COR-L47 (cell line): Measurements from ENCODE around the gene FLNC.

Source experiments
- DNase-seq: peaks from one replicate; lab custom pipeline; 2025; lab: John Stamatoyannopoulos, UW

FLNC gene

DNA sequence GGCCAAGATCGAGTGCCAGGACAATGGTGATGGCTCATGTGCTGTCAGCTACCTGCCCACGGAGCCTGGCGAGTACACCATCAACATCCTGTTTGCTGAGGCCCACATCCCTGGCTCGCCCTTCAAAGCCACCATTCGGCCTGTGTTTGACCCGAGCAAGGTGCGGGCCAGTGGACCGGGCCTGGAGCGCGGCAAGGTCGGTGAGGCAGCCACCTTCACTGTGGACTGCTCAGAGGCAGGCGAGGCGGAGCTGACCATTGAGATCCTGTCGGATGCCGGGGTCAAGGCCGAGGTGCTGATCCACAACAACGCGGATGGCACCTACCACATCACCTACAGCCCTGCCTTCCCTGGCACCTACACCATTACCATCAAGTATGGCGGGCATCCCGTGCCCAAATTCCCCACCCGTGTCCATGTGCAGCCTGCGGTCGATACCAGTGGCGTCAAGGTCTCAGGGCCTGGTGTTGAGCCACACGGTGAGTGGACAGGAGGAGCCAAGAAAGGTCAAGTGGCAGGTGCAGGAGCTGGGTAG is 14.6 kb downstream of the FLNC start:
- no peak for DNase-seq

DNA sequence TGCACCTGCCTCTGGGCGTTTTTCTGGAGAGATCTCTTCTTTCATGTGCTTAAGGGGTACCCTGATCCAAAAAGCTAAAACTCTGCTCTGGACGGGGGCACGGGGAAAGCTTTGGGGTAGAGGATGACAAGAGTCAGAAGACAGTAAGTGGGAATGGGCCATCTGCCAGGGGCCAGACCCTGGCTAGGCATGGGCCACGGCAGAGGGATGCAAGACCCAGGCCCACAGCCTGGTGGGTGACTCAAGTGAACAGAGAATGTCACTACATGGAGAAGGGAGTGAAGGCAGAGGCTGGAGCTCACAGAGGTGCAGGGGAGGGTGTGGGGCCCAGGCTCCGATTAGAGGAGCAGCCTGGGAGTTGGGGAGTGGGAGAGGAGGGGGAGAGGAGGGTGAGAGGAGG is 15.3 kb downstream of the FLNC start:
- no peak for DNase-seq

DNA sequence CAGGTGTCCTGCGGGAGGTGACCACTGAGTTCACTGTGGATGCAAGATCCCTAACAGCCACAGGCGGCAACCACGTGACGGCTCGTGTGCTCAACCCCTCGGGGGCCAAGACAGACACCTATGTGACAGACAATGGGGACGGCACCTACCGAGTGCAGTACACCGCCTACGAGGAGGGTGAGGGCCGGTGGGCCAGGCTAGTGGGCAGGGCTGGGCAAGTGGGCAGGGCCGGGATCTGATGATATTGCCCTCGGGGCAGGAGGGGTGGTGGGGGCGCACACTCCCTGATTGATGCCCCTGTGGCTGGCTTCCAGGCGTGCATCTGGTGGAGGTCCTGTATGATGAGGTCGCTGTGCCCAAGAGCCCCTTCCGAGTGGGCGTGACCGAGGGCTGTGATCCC is 15.8 kb downstream of the FLNC start:
- no peak for DNase-seq

DNA sequence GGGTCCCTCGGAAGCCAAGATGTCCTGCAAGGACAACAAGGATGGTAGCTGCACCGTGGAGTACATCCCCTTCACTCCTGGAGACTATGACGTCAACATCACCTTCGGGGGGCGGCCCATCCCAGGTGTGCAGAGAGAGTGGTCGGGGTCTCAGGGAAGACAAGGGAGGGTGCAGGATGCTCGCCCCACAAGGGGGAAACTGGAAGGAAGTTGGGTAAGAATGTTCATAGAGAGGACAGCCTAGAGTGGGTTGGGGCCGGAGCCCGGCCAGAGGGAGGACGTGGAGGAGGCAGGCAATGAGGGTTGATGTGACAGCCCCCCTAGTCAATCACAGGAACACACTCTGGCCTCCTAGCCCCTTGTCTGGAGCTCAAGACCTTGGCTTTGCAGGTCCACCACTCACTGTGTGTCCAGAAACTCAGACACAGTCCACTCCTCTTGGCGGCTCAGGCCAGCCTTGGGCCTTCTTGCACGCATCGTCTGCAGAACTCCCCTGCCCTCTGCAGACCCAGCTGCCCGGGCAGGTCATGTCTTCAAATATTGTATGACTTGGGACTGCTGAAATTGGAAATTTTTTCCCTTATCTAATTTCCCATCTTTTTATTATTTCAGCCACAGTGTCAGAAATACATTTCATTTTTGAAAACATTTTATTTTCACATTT is 16.7 kb downstream of the FLNC start:
- DNase-seq, result no peak

DNA sequence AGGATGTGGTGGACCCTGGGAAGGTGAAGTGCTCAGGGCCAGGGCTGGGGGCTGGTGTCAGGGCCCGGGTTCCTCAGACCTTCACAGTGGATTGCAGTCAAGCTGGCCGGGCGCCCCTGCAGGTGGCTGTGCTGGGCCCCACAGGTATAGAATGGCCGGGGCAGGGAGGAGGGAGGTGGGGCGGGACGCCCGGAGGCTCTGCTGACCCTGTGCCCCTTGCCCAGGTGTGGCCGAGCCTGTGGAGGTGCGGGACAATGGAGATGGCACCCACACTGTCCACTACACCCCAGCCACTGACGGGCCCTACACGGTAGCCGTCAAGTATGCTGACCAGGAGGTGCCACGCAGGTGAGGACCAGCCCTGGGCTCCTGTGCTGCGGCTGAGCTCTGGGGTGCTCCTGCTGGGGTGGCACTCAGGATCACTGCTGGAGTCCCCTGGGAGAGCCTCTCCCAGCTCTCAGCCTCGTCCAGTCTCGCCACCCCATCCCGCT is 17.6 kb downstream of the FLNC start:
- no peak for DNase-seq

DNA sequence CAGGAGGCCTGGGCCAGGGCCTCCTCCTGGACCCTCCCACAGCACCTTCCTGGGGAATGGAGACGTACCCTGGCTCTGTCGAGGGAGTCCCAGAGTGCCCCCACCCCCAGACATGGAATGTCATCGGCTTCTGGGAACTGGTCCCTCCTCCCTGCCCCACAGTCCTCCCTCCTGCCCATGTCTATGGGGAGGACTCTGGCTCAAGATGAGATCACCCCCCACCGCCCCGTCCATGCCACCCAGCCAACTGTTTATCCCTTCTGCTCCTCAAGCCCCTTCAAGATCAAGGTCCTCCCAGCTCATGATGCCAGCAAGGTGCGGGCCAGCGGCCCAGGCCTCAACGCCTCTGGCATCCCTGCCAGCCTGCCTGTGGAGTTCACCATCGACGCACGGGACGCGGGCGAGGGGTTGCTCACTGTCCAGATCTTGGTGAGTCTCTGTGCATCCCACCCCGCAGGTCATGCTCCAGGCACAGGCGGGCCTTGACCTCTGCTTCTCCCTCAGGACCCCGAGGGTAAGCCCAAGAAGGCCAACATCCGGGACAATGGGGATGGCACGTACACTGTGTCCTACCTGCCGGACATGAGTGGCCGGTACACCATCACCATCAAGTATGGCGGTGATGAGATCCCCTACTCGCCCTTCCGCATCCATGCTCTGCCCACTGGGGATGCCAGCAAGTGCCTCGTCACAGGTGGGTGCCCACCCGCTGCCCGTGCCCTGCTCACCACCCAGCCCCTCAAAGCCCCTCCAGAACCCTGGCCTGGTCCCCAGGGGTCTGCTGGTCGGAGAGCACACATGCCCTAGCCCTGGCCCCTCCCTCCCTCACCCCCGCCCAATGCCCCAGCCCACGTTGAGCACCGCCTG is 18.3 kb downstream of the FLNC start:
- DNase-seq, result no peak

DNA sequence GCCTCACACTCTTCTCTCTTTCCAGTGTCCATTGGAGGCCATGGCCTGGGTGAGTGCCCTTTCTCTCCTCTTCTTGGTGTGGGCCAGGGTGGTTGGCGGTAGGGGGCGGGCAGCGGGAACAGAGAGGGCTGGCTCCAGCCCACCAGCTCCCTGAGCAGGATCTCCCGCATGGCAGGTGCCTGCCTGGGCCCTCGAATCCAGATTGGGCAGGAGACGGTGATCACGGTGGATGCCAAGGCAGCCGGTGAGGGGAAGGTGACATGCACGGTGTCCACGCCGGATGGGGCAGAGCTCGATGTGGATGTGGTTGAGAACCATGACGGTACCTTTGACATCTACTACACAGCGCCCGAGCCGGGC is 18.9 kb downstream of the FLNC start:
- DNase-seq, result no peak

DNA sequence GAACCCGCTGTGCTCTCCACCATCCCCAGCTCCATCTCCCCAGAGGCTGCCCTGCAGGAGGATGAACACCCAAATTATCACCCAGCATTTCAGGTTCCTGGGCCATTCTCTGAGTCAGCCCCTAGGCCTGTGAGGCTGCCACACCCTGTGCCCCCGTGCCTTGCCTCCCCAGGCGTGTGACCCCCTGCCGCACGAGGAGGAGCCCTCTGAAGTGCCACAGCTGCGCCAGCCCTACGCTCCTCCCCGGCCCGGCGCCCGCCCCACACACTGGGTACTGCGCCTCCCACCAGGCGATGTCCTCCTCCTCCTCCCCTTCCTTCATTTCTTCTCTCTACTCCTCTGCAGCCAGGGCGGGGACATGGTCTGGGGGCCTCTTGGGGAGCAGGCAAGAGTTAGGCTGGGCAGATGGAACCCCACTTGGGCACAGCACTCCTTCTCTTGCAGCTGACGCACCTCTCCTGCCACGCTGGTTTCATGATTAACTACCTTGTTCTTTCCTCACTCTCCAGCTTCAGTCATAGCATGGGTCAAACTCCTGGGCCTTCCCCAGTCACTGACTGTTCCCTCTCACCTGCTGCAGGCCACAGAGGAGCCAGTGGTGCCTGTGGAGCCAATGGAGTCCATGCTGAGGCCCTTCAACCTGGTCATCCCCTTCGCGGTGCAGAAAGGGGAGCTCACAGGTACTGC is 19.7 kb downstream of the FLNC start:
- DNase-seq, result no peak

DNA sequence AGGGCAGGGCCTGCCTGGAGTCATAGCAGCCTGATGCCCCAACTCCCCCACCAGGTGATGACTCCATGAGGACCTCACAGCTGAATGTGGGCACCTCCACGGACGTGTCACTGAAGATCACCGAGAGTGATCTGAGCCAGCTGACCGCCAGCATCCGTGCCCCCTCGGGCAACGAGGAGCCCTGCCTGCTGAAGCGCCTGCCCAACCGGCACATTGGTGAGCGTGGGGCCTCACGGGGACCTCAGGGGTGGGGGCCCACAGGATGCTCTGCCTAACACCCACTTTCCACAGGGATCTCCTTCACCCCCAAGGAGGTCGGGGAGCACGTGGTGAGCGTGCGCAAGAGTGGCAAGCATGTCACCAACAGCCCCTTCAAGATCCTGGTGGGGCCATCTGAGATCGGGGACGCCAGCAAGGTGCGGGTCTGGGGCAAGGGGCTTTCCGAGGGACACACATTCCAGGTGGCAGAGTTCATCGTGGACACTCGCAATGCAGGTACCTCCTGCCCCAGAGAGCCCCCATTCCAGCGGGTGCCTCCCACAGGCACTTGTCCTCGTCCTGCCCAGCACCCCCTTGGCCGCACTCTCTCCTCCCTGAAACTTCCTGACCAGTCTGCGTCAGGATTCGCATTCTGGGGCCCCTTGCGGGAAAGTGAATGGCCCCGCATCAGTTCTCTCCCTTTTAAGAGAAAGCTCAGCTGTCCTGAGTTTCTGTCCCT is 22.5 kb downstream of the FLNC start:
- DNase-seq, result no peak

DNA sequence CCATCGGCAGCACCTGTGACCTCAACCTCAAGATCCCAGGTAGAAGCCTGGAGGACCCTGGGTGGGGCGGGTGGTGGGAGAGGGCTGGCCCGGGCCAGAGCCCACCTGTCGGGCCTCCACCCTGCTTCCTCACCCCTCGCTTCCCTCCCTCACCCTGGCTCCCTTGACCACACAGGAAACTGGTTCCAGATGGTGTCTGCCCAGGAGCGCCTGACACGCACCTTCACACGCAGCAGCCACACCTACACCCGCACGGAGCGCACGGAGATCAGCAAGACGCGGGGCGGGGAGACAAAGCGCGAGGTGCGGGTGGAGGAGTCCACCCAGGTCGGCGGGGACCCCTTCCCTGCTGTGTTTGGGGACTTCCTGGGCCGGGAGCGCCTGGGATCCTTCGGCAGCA is 23.6 kb downstream of the FLNC start:
- no peak for DNase-seq

DNA sequence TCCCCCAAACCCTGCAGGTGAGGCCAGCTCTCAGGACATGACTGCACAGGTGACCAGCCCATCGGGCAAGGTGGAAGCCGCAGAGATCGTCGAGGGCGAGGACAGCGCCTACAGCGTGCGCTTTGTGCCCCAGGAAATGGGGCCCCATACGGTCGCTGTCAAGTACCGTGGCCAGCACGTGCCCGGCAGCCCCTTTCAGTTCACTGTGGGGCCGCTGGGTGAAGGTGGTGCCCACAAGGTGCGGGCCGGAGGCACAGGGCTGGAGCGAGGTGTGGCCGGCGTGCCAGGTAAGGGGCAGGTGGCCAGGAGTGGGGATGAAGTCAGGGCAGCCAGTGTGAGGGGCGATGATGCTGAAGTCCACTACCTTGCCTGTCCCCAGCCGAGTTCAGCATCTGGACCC is 24.2 kb downstream of the FLNC start:
- no peak for DNase-seq

DNA sequence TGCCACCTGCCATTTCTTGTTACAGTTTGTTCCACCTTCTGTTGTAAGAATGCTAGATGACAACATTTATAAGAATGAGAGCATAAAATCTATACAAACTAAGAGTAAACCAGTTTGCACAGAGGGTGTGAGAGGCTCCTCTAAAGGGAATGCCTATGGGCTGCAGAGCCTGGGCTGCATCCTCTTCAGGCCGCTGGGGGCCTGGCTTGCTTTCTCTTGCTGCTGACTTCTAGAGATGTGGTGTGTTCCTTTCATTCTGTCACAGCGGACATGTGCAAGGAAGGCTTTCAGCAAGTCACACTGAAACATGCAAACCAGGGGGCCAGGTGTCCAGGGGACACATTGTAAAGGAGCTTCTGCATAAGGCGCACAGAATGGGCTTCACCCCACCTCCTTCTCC is 25.4 kb downstream of the FLNC start:
- DNase-seq, result no peak

DNA sequence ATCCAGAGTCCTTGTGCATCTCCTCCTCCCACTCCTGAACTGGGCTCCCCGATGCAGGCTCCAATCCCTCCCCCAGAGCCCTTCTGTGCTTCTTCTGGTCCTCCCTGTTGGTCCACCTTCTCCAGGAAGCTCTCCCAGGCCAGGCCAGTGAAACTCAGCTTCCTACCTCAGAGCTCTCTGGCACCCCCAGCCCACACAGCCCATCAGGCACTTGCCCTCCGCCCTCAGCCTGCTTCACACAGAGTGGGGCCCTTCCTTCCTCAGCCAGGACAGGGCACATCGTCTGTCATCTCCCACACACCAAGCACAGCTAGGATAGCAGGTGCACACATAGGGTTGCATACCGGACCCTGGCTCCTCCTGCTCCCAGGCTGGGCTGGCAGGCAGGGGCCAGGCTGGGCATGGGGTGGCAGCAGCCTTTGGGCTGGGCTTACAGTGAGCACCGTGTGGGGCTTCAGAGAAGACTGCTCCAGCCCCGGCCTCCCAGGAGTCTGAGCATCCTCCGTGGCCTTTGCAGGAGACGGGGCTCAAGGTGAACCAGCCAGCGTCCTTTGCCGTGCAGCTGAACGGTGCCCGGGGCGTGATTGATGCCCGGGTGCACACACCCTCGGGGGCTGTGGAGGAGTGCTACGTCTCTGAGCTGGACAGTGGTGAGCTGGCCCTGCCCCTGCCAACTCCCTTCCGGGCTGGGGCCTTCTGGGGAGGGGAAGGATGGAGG is 26.0 kb downstream of the FLNC start:
- DNase-seq, result no peak

DNA sequence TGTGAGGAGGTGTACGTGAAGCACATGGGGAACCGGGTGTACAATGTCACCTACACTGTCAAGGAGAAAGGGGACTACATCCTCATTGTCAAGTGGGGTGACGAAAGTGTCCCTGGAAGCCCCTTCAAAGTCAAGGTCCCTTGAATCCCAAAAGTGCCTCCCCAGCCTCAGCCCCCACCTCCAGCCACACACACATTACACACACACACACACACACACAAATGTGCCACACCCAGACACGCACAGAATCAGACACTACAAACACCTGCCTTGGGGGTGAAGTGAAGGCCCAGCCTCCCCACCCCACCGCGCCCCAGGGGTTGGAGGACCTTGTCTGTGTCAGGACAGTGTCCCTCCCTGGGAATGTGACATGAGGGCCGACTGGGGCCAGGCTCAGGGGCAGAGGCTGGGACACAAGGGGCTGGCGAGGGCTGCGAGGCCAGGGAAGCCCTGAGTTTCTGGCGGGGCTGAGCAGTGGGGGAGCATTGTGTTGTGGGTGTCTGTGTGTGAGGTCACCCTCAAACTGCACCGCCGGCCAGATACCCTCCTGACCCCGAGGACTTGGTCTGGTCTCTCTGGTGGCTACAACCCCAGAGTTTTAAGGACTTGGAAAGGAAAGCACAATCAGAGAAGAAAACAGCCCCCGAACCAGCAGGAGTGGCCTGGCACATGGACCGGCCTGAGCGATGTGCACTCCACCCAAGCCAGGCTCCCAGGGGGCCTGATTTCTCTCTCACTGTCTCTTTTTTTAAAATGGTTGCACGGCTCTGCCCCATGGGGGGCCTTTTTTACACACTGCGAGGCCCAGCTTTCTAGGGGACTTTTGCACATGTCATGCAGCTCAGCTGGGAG is 28.4 kb downstream of the FLNC start:
- DNase-seq, result no peak

DNA sequence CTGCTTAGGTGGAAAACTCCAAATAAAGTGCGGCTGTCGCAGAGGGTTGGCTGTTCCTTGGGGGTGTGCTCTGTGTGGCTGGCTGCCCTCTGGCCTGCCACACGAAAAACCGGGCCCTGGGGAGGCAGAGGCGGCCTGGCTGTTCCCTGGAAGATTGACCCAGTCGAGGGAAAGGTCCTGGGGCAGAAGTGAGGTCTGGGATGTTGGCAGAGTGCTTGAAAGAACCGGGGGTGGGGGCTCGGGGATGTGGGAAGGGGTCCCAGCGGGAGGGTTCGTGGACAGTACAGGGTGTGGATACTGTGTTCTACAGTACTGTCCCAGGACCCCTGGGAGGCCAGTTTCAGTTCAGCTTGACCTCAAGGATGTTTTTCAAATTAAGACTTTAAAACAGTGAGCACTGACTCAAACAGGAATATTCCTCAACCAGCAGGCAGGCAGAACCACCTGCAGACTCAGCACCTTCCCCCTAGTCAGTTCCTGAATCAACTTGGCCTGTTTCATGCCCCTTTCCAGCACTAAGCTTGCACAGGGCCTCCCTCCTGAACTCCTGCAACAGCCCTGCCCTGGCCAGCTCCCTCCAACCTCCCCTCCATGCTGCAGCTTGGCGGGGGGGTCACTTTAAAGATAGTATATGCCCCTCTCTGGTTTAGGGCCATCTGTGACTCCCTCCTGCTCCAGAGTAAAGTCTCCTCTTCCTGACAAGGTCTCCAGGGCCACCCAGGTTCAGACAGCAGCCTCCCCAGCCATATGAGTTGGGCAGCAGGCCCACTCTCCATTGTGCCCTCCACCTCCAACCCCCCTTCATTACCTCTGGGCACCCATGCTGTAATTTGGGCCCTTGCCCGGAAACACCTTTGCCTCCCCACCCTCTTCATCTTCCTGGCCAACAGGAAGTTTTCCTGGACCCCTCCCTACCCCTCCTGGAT is 29.3 kb downstream of the FLNC start:
- no peak for DNase-seq

DNA sequence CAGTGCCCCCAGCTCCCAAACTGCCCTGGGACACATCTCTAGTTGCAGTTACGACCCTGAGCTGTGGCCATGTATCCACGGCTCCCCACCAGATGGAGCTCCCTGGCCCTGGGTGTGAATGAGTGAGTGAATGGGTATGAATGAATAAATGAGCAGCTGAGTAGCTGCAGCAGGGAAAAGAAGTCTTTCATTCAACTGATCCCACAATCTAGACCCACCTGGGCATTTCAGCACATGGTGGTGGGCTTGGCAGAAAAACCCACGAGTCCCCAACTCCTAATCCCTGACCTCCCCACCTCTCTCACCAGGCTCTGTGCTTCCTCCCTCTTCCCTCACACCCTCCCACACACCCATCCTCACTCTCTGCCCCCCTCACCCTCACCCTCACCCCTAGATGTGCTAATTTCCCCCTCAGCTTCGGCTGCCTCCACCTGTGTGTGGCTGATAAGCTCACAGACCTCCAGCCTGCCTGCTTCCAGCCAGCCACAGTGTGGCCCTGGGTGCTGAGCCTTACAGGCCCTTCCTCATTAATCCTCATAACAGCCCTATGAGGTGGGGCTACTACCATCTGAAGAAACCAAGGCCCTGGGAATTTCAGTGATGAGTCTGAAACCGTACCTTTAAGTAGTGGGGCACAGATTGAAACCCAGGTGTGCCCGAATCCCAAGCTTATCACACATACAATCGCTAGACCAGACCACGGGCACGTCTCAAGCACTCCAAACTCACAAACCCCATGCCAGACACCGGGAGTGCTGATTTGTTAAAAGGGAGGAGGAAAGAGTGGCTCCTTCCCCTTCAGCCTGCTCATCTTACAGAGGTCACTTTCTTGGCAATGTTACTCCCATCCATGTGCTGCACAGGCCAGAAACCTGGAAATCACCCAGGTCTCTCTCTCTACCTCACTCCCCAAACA is 30.2 kb downstream of the FLNC start:
- no peak for DNase-seq

DNA sequence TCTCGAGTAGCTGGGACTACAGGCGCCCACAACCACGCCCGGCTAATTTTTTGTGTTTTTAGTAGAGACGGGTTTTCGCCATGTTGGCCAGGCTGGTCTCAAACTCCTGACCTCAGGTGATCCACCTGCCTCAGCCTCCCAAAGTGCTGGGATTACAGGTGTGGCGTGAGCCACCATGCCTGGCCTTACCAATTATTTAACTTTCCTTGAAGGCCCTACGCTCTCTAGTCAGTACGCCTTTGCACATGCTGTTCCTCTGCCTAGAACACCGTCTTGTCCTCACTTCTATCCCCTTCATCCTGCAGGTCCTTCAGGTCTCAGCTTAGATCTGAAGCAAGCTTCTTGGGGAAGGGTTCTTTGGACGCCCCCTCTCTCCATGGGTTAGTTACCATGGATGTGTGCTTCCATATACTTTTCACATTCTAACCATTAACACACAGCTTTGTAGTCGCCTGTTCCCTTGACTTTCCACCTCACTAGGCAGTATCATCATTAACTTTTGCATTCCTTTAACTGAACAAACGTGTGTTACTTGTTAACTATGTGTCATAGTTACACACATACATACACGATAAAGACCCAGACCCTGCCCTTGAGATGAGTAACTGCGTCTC is 31.9 kb downstream of the FLNC start:
- no peak for DNase-seq
